ENCODE data around the gene PI4KA.
"Not testable (repeated sequence)": the region's sequence is repeated elsewhere in the genome, so short reads cannot be mapped to it uniquely, and the experiment has no call there.

PI4KA gene

DNA sequence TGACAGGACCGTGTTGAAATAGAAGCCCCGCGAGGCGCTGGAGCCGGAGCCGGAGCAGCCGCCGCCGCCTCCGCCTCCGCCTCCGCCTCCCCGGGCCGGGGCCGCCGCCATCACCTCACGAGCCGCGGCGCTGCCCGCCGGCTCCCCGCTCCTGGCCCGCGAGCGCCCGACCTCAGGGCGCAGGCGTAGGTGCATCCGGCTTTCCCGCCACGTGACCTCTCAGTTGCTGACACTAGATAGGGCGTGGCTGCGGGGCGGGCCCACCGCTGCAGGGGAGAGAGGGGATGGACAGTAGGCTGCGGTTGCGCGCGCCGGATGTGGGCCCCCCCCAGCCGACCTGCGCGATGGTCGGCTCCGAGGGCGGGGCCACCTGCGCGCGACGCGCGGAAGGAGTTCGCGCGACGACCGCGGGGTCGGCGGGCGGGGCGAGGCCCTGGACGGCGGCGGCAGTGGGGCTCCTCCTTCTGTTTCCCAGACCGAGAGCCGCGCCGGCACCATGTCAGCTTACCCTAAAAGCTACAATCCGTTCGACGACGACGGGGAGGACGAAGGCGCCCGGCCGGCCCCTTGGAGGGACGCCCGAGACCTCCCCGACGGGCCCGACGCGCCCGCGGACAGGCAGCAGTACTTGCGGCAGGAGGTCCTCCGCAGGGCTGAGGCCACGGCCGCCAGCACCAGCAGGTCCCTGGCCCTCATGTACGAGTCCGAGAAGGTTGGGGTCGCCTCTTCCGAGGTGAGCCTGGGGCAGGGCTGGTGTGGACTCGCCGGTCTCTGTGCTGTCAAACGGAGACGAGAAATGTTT, at the start of gene PI4KA, which contains the start of gene SNAP29:
PI4KA (minus strand) TSS at position 197 of the 802 bp plus-strand sequence; CDS start at position 111, 86 bp downstream.
SNAP29 (plus strand) TSS at position 393 of the 802 bp plus-strand sequence; CDS start at position 497, 104 bp downstream.
- no peak for FAIRE-seq

DNA sequence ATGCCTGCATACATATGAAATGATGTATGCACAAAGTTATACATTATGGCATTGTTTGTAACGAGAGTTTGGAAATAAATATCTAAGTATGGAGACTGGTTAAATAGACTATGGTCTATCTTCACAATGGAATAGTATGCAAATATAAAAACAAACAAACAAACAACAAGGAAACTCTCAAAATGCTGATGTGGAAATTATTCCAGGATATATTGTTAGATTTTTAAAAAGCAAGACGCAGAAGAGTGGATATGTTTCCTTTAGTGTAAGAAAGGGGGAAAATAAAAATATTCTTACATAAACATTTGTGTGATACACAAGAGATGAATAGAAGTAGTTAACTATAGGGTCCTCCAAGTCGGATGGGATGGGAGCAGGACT, 47.8 kb upstream of the PI4KA start:
- no peak for FAIRE-seq

DNA sequence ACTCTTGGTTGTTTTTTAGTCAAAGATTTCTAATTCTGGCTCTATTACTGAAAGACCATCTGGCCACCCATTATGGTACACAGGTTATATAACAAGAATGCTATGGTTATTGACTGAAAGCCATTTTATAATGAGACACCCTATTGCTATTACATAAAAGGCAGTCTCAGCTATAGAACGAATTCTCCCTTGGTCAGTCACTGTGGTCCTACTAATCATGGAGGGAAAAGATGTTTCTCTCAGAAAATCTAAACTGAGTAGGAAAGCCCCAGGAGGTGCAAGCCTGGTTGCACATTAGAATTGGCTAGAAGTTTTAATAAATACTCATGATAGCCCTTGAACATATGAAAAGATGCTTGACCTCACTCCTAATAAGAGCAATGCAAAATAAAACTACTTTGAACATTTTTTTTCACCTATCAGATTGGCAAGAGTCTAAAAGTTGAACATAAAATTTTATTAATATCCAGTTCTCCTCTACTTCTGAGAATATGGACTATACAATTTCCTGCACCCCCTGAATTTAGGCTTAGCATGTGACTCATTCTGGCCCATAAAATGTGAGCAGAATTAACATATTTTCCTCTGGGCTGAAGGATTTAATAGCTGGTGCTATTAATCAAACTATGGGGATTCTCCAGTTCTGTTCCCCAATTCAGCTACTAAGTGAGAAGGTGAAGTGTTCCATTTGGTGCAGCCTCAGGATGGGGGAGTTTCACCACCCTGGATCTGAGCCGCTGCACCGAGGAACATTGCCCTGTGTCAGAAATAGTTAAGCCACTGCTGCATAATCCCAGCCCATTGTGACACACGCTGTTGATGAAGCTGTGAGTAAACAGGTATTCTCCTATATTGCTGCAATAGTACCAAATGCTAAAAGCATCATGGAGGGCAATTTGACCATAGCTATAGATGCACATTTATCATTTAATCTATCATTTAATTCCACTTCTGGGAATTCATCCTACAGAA, 47.1 kb upstream of the PI4KA start:
- FAIRE-seq, result no peak

DNA sequence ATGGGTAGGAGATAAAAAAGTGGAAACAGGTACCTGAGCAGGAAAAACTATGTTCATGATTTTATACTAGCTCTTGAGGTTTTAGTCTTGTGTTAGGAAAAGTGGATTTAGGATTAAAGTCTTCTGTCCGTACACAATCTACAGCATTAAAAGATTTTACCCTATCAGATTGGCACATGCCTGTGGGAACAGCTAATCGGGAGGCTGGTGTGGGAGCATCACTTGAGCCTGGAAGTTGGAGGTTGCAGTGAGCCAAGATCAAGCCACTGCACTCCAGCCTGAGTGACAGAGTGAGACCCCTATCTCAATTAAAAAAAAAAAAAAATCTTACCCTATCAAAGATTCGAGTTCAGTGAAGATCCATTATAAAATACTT, 46.4 kb upstream of the PI4KA start:
- FAIRE-seq, result no peak

DNA sequence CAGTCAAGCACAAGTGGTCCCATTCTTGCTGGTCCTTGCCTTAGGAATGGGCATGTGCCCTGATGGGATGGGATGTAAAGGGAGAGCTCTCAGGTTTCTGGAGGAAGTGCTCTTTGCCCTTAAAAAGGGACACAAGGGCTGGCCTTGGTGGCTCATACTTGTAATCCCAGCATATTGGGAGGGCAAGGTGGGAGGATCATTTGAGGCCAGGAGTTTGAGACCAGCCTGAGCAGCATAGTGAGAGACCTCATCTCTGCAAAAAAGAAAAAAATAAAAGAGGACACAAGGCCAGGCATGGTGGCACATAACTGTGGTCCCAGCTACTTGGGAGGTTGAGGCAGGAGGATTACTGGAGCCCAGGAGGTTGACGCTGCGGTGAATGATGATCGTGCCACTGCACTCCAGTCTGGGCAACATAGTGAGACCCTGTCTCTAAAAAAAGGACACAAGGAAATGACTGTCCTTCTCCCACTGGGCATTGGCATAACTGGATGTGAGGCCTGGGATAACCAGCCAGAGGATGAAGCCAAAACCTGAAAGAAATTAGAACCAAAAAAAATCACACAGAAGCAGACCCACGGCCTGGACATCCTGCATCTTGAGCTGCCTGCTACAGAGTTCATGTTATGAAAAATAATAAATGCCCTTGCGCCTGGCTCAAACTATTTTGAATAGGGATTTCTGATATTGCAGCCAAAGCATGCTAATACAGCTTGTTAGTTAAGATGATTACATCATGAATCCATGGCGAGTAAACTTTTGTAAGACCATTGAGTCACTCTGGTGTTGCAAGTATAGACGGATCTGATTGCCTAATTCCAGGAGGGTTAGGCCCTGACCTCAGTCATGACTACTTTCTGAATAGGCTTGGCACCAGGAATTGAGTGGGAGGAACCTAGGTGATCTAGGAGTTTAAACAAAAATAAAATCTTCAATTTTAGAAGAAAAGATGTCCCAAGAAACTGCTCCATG, 45.7 kb upstream of the PI4KA start:
- FAIRE-seq, result no peak

DNA sequence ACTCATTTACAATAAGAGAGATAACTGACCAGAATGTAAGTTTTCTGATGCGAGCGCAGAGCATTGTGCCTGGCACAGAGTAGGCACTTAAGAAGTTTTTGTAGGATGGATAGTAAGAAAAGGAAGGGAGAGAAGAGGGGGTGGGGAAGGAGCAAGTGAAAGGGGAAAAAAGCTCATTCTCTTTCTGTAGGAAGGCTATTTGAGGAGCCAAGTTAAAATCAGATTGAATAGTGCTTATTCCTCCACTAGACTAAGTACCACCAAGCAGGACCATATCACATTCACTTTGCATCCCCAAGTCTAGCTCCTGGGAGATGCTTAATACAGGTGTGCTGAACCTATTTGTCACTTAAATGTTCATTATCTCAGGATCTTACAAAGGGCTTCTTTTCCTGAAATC, 44.5 kb upstream of the PI4KA start:
- FAIRE-seq, result no peak

DNA sequence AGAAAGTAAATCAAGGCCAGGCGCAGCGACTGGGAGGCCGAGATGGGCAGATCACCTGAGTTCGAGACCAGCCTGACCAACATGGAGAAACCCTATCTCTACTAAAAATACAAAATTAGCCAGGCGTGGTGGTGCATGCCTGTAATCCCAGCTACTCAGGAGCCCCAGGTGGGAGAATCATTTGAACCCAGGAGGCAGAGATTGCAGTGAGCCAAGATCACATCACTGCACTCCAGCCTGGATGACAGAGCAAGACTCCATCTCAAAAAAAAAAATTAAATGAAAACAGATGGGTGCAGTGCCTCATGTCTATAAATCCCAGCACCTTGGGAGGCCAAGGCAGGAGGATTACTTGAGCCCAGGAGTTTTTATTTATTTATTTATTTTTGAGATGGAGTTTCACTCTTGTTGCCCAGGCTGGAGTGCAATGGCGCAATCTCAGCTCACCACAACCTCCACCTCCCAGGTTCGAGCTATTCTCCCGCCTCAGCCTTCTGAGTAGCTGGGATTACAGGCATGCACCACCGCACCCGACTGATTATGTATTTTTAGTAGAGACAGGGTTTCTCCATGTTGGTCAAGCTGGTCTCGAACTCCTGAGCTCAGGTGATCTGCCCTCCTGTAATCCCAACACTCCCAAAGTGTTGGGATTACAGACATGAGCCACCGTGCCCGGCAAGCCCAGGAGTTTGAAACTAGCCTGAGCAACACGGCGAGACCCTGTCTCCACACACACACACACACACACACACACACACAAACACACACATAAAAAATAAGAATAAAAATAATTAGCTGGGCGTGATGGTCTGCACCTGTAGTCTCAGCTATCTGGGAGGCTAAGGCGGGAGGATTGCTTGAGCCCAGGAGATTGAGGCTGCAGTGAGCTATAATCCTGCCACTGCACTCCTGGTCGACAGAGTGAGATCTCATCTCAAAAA, 42.8 kb upstream of the PI4KA start:
- not testable (repeated sequence) for FAIRE-seq

DNA sequence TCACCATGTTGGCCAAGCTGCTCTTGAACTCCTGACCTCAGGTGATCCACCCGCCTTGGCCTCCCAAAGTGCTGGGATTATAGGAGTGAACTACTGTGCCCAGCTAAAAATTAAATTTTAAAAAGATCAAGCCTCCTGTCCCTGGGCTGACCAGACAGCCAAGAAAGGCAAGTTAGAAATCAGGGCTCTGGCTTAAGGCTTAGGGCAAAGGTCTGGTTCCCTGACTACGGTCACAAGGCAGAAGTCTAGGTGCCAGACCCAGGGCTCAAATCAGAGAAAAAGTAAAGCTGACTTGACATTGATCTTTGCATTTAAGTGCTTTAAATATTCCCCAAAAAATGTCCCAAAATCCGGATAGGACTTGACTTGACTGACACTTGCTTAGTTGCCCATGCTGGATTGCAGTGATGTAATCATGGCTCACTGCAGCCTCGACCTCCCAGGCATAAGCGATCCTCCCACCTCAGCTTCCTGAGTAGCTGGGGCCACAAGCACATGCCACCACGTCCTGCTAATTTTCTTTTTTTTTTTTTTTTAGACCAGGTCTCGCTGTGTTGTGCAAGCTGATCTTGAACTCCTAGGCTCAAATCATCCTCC, 41.3 kb upstream of the PI4KA start:
- no peak for FAIRE-seq

DNA sequence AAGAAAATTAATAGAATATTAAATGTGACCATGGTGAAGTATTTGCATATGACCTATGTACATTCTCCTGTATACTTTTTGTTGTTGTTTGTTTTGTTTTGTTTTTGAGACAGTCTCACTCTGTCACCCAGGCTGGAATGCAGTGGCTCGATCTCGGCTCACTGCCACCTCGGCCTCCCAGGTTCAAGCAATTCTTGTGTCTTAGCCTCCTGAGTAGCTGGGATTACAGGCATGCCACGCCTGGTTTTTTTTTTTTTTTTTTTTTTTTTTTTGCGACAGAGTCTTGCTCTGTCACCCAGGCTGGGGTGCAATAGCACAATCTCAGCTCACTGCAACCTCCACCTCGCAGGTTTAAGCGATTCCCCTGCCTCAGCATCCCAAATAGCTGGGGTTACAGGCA, 39.1 kb upstream of the PI4KA start:
- FAIRE-seq, result not testable (repeated sequence)

DNA sequence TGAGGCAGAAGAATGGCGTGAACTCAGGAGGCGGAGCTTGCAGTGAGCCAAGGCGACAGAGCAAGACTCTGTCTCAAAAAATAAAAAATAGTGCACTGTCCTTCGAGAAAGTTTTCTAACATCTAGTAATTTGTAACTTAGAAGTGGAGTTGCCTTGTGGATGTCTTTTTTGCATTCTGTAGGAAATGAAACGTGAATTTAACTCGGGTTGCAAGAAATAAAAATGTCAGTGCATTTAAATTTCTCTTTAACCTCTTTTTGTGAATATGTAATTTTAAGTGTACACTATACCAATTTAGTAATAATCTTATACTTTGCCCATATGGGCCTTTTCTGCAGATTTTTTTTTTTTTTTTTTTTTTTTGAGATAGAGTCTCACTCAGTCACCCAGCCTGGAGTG, 32.4 kb upstream of the PI4KA start:
- FAIRE-seq, result no peak

DNA sequence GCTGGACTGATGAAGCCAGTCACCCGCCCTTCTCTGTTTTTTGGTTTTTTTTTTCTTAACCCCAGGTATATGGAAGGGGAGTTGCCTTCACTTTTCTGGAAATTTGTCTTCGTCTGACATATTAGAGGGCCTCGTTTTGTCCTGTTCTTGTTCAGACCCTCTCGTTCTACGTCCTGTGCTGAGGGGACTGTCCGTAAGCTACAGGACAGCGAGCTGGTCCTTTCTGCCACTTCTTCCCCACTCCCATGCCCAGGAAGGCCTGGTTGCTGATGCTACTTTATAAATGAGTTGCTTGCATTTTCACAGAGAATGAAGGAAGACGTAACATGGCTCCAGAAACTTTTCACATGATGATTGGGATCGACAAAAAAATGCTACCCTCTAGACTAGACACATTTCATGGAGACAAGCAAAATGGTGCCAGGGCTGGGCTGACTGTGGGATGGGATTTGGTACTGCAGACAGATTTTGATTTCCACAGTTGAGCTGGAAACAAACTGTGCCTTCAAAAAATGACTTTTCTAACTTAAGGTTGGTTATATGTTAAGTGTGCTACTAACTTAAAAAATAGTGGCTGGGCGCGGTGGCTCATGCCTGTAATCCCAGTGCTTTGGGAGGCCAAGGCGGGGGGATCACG, 31.4 kb upstream of the PI4KA start:
- FAIRE-seq, result no peak

DNA sequence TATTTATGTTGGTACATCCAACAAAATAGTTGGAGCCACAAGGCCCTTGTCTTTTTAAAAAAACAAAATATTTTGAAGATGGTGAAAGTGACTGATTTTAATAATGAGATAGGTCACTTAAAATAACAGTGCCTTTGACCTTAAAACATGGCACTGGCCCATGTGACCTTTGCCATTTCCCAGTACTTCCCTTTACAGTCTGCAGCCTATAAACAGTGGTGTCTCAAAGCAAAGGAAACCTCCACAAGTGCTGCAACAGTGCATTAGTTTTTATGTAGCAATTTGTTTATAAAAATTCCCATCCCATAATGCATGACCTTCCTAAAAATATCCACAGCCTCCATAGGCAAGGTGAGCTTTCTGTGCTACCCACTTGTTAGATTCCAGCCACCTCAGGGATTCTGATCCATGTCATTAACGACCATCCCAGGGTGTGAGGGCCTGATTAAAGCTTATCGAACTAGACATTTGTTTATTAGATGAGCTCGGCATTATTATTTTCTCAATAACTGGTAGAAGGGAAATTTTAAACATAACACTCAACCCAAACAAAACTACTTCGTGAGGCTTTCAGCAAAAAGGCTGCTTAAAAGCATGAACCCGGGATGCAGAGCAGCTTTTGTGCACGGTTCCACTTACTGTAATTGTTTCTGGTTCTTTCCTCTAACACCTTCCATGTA, 30.6 kb upstream of the PI4KA start:
- no peak for FAIRE-seq

DNA sequence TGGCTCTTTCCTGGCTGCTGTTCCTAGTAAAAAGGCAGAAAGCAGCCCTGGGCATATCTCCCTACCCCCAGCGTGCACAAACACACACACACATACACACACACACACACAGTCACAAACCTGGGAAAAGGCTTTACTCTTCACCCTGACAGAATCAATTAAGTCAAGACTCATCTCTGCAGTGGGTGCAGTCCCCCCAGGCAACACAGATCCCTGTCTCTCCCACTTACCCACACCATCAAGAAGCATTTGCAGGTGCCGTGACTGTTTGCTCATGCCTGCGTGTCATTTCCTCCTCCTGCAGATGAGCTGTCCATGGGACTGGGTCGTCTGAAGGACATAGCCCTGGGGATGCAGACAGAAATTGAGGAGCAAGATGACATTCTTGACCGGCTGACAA, 28.8 kb upstream of the PI4KA start:
- no peak for FAIRE-seq

DNA sequence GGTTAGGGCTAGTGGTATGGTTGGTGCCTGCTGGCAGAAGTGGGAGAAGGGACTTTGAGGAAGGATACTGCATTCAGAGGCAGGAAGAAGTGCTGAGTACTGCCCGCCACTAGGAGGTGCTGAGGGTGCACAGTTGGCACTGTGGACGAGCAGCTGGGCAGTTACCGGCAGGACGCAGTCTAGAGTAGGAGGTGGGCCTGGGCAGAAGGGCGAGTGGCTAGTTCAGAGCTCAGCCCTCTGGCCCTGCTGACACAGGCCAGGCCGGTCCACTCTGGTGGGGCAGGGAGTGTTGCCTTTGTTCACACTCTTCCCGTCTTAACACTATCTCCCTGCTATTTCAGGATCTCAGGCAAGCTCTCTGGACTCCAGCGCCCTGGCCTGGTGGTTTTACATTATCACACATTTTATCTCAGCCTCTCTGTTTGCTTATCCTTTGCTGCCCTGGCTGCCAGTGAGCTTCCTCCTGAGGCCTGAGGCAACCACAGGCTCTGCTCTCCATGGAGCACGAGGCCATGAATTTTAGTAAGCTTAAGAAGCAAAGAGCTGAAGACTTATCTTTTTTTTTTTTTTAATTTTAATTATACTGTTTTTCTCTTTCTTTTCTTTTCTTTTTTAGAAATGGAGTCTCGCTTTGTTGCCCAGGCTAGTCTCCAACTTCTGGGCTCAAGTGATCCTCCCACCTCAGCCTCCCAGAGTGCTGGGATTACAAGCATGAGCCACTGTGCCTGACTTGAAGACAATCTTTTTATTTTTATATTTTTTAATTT, 27.1 kb upstream of the PI4KA start:
- no peak for FAIRE-seq

DNA sequence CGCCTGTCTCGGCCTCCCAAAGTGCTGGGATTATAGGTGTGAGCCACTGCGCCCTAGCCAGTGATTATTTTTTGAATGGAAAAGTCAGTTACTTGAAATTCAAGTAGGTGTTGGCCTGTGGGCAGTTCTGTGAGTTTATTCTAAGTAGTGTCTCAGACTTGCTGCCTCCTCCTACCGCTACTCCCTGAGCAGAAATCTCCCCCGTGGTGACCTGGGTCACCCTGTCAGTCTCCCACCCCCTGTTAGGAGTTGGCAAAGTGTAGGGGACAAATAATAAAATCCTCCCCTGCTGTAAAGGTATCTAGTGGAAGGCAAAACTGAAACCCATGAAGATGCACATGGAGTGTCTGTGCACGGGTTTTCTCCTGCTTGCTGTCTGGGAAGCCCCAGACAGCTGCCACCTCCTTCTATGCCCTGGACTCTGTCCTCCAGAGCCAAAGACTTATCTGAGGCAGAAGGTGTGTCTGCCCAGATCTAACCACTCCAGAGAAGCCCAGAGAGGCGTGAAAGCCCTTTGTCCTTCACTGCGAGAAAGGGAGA, 26.5 kb upstream of the PI4KA start:
- no peak for FAIRE-seq

DNA sequence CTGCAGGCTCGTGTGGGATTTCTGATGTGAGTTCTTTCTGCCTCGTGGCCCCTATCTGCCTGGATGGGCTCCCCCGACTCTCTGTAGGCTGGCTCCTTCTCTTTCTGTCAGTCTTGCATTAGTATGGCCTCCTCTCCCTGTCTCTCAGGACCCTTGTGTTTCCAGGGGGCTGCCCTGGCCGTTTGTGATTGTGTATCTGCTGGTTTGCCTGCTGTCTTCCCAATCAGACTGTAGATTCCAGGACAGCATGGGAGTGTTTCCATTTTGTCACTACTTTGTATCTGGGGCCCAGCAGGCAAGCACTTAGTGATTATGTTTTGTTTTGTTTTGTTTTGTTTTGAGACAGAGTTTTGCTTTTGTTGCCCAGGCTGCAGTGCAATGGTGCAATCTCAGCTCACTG, 25.8 kb upstream of the PI4KA start:
- FAIRE-seq, result no peak

DNA sequence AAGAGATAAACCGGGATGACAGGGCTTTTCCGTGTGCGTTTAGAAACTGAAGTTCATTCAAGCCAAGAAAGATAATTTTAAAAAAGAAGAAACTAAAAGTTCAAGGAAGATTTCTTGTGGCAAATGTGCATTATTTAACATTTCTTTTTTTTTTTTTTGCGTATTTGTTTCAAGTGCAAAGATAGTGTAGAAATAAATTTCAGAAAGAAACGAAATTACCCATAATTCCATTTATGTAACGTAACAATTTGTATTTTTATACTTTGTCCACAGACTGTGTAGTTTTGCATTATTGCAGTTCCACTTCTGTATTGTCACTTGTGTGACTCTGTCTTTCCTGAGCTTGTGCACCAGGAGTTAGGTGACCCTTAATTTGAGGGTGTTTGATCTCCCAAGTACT, 24.2 kb upstream of the PI4KA start:
- FAIRE-seq, result no peak
